ENCODE measurements around the gene IFNL2.
"Not testable (repeated sequence)": the region's sequence is repeated elsewhere in the genome, so short reads cannot be mapped to it uniquely, and the experiment has no call there.

The IFNL2 gene

DNA sequence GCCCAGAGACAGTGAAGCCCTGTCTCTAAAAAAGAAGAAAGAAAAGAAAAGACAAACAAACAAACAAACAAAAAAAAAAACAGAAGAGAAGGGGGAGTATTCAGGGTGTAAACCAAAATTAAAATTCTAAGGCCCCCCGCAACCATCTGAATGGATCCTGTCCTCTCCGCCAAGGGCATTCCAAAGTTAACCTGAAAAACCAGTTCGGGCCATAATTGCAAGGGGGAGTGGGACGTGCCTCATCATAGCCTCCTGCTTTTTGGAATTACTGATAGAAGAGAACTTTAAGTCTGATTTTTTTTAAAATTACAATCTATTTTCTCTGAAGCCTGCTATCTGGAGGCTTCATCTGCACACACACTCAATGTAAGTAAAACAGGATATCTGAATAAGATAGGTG lies 5.7 kb upstream of the IFNL2 start:
- Histone ChIP-seq H3K9me3 (ENCODE audit: severe bottlenecking) (no peaks in the 10 kb centered on the region), H3K4me3 (ENCODE audit: low read depth, low read length) (no peak overlapping the region), H3K36me3 (no peaks in the 10 kb centered on the region), H3K27me3 (ENCODE audit: insufficient read depth, low read depth, severe bottlenecking) (no peaks in the 10 kb centered on the region), H3K27ac (no peak overlapping the region)
- TF ChIP-seq, protein P1, sequence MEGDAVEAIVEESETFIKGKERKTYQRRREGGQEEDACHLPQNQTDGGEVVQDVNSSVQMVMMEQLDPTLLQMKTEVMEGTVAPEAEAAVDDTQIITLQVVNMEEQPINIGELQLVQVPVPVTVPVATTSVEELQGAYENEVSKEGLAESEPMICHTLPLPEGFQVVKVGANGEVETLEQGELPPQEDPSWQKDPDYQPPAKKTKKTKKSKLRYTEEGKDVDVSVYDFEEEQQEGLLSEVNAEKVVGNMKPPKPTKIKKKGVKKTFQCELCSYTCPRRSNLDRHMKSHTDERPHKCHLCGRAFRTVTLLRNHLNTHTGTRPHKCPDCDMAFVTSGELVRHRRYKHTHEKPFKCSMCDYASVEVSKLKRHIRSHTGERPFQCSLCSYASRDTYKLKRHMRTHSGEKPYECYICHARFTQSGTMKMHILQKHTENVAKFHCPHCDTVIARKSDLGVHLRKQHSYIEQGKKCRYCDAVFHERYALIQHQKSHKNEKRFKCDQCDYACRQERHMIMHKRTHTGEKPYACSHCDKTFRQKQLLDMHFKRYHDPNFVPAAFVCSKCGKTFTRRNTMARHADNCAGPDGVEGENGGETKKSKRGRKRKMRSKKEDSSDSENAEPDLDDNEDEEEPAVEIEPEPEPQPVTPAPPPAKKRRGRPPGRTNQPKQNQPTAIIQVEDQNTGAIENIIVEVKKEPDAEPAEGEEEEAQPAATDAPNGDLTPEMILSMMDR (IDR thresholded peaks at IDR 0.05; ENCODE audit: low read depth, low read length): no peak
- DNase-seq: no peak

DNA sequence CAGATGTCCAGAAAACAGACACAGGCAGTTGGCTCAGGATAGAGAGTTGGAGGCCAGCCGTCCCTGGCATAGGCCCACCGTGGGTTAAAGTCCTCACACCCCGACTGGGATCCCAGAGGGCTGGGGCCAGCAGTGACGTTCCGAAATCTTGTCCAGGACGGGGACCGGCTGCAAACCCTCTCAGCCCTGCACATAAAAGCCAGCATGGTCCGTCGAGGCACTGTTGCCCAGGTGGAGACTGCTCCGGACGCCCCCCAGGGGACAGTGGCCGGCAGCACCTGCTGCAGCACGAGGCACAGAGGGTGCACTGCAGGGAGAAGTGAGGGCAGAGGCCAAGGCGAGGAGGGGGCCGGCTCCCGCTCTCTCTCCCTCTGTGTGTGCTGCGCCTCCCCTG lies 4.3 kb upstream of the IFNL2 start:
- H3K27me3 ChIP-seq (ENCODE audit: insufficient read depth, low read depth, severe bottlenecking): no peaks in the 10 kb centered on the region
- TF ChIP-seq, protein P1 (IDR thresholded peaks at IDR 0.05; ENCODE audit: low read depth, low read length): no peak
- H3K36me3 ChIP-seq: no peaks in the 10 kb centered on the region
- DNase-seq: no peak
- H3K9me3 ChIP-seq (ENCODE audit: severe bottlenecking): no peaks in the 10 kb centered on the region
- no peak overlapping the region for H3K4me3 ChIP-seq (ENCODE audit: low read depth, low read length)
- no peak overlapping the region for H3K27ac ChIP-seq

DNA sequence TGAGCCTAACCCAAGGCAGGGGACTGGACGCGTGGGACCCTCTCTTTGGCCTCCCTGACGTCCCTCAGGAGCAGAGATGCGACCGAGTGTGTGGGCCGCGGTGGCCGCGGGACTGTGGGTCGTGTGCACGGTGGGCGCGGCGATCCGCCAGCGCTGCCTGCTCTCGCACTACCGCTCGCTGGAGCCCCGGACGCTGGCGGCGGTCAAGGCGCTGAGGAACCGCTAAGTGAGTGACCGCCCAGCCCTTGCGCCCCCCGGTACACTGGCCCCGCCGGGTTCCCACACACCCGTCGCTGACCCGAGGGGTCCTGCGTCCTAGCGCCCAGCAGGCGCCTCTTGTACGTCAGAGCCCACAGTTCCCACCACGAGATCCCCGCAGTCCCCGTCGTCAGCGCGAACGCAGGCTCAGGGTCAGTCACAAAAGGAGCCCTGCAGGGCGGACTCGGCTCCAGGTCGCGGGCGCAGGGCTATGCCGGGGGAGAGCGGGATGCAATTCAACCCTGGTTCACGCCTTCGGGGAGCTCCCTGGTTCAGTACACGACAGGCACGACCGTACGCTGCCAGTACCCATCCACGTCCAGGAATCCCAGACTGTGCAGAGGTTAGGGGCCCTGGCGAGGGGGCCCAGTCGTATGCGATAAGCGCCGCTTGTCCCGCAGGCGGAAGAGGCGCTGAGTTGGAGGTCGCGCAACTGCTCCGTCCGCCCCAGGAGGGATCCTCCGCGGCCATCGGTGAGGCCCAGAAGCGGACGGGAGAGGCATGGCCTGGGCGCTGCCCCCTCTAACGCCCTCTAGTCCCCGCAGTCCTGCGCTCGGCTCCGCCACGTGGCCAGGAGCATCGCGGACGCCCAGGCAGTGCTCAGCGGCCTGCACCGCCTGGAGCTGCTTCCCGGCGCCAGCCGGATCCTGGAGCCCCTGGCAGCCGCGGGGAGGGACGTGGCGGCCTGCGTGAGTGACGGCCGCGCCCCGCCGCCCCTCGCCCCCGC lies 3.6 kb upstream of the IFNL2 start:
- TF ChIP-seq, protein P1 (IDR thresholded peaks at IDR 0.05; ENCODE audit: low read depth, low read length): no peak
- DNase-seq: no peak
- no peak overlapping the region for H3K27ac ChIP-seq
- no peak overlapping the region for H3K4me3 ChIP-seq (ENCODE audit: low read depth, low read length)
- H3K27me3 ChIP-seq (ENCODE audit: insufficient read depth, low read depth, severe bottlenecking): no peaks in the 10 kb centered on the region
- no peaks in the 10 kb centered on the region for H3K9me3 ChIP-seq (ENCODE audit: severe bottlenecking)
- no peaks in the 10 kb centered on the region for H3K36me3 ChIP-seq

DNA sequence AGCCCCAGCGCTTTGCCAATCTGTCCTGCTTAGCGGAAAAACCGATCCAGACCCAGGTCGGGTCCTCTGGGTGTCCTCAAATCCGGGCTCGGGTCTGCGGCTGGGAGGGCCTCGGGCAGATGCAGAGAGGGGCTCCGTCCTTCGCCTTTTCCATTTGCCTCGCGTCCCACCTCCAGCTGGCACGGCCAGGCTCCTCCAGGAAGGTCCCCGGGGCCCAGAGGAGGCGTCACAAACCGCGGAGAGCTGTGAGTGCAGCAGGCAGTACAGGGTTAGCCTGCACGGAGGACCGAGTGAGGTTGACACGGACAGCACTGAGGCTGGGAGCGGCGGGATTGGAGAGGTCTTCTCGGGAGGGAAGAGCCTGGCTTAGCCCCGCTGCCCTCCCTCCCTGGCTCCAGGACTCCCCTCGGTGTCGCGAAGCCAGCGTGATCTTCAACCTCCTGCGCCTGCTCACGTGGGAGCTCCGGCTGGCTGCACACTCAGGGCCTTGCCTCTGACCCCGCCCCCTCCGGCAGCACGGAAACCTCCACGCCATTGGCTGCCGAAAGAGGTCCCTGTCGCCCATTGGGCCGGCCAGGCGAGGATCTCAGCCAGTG lies 2.8 kb upstream of the IFNL2 start:
- no peak overlapping the region for H3K4me3 ChIP-seq (ENCODE audit: low read depth, low read length)
- H3K36me3 ChIP-seq: no peaks in the 10 kb centered on the region
- TF ChIP-seq, protein P1 (IDR thresholded peaks at IDR 0.05; ENCODE audit: low read depth, low read length): no peak
- DNase-seq: no peak
- no peaks in the 10 kb centered on the region for H3K27me3 ChIP-seq (ENCODE audit: insufficient read depth, low read depth, severe bottlenecking)
- no peak overlapping the region for H3K27ac ChIP-seq
- H3K9me3 ChIP-seq (ENCODE audit: severe bottlenecking): no peaks in the 10 kb centered on the region

DNA sequence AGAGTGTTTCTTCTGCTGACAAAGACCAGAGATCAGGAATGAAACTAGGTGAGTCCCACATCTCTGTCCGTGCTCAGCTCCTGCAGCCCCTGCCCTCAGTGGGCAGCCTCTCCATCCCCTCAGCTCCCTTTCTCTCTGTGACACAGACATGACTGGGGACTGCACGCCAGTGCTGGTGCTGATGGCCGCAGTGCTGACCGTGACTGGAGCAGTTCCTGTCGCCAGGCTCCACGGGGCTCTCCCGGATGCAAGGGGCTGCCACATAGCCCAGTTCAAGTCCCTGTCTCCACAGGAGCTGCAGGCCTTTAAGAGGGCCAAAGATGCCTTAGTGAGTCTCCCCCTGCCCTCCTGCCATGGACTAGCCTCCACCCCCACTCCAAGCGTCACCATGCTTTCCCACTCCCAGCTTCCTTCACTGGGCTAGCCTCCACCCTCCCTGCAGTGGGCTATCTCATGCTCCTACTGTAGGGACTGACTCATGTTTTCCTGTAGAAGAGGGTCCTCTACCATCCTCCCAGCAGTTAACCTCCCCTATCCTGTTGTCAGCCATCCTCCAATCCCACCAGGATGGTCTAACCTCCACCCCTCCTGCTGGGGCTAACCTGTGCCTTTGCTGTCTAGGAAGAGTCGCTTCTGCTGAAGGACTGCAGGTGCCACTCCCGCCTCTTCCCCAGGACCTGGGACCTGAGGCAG lies 481 bp downstream of the IFNL2 start:
- not testable (repeated sequence) for DNase-seq; H3K36me3 ChIP-seq; H3K27ac ChIP-seq; H3K9me3 ChIP-seq (ENCODE audit: severe bottlenecking); H3K4me3 ChIP-seq (ENCODE audit: low read depth, low read length); H3K27me3 ChIP-seq (ENCODE audit: insufficient read depth, low read depth, severe bottlenecking)

DNA sequence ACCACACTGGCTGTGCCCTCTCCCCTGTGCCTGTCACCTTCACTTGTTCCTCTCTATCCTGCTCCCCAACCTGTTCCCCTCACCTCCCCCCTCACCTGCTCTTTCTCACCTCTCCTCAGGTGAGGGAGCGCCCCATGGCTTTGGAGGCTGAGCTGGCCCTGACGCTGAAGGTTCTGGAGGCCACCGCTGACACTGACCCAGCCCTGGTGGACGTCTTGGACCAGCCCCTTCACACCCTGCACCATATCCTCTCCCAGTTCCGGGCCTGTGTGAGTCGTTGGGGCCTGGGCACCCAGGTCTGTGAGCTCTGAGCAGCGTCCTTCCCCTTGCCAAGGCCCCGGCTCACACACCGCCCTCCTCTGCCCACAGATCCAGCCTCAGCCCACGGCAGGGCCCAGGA lies 1.2 kb downstream of the IFNL2 start:
- not testable (repeated sequence) for H3K27ac ChIP-seq; DNase-seq; H3K36me3 ChIP-seq; H3K27me3 ChIP-seq (ENCODE audit: insufficient read depth, low read depth, severe bottlenecking); H3K4me3 ChIP-seq (ENCODE audit: low read depth, low read length); H3K9me3 ChIP-seq (ENCODE audit: severe bottlenecking)

All from WERI-Rb-1 (cell line).